ENCODE results near the gene TMEM108.

TMEM108 gene

DNA sequence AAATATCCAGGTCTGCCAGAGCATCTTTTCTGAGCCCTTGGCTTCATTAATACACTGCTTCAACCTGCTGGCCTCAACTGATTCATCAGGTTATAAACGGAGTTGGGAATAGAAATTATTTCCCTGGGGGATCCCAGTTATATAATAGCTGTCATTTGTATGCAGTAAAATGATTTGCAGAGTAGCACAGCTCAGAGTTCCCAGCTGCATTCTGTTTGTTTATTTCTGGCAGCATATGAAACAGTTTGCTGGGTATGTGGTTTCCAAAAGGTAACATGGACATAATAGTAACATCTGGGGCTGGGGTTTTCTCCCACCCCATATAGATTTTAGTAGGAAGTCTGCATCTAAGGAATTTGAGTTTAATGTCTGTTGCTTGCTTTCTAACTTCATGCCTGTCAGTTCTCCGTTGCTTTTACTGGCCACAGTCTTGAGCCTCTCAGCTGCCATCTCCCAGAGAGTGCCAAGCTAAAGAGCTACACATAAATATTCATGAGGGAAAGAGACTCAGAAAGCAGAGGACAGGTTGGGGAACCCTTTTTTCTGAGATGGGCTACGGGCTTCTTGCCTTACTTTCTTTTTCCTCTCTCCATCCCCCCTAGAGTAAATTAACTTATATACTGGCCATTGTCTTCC lies 124.6 kb downstream of the TMEM108 start:
- POLR2A ChIA-PET = no interaction called here
- Histone ChIP-seq H3K36me3 (ENCODE audit: control insufficient read depth in 2 of 2, insufficient read depth in 1 of 2, low read length in 2 of 2) (no peaks in the 10 kb centered on the region), H3K4me3 (ENCODE audit: low read depth, low read length) (no peak overlapping the region), H3K9me3 (ENCODE audit: control insufficient read depth, insufficient read depth, low read depth, low read length) (no peaks in the 10 kb centered on the region), H3K27ac (ENCODE audit: extremely low read depth, low read depth, low read length) (no peak overlapping the region), H3K4me1 (ENCODE audit: control insufficient read depth, insufficient read depth, low read length) (no peaks in the 10 kb centered on the region)
- TF ChIP-seq ZNF221 (tag by site-specific recombination; IDR thresholded peaks at IDR 0.05; ENCODE audit: borderline replicate concordance) = no peak
- TF ChIP-seq ZSCAN16 (tag by site-specific recombination; IDR thresholded peaks at IDR 0.05) = no peak
- TF ChIP-seq ZNF404 (tag by site-specific recombination; IDR thresholded peaks at IDR 0.05) = no peak
- TF ChIP-seq ZNF785 (tag by site-specific recombination; IDR thresholded peaks at IDR 0.05) = no peak
- TF ChIP-seq, protein P1, sequence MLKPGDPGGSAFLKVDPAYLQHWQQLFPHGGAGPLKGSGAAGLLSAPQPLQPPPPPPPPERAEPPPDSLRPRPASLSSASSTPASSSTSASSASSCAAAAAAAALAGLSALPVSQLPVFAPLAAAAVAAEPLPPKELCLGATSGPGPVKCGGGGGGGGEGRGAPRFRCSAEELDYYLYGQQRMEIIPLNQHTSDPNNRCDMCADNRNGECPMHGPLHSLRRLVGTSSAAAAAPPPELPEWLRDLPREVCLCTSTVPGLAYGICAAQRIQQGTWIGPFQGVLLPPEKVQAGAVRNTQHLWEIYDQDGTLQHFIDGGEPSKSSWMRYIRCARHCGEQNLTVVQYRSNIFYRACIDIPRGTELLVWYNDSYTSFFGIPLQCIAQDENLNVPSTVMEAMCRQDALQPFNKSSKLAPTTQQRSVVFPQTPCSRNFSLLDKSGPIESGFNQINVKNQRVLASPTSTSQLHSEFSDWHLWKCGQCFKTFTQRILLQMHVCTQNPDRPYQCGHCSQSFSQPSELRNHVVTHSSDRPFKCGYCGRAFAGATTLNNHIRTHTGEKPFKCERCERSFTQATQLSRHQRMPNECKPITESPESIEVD (tag by site-specific recombination; IDR thresholded peaks at IDR 0.05) = no peak
- no peak for TF ChIP-seq ZNF394 (tag by site-specific recombination; IDR thresholded peaks at IDR 0.05; ENCODE audit: borderline replicate concordance)
- TF ChIP-seq ZNF274 (IDR thresholded peaks at IDR 0.05; ENCODE audit: low read length) = no peak
- no peak for TF ChIP-seq ZNF274 (tag by site-specific recombination; IDR thresholded peaks at IDR 0.05; ENCODE audit: borderline replicate concordance)
- TF ChIP-seq, protein P2, sequence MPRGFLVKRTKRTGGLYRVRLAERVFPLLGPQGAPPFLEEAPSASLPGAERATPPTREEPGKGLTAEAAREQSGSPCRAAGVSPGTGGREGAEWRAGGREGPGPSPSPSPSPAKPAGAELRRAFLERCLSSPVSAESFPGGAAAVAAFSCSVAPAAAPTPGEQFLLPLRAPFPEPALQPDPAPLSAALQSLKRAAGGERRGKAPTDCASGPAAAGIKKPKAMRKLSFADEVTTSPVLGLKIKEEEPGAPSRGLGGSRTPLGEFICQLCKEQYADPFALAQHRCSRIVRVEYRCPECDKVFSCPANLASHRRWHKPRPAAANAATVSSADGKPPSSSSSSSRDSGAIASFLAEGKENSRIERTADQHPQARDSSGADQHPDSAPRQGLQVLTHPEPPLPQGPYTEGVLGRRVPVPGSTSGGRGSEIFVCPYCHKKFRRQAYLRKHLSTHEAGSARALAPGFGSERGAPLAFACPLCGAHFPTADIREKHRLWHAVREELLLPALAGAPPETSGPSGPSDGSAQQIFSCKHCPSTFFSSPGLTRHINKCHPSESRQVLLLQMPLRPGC (tag by site-specific recombination; IDR thresholded peaks at IDR 0.05) = no peak
- TF ChIP-seq ZNF292 (tag by site-specific recombination; IDR thresholded peaks at IDR 0.05; ENCODE audit: borderline replicate concordance, low read depth) = no peak
- TF ChIP-seq KLF8 (tag by site-specific recombination; IDR thresholded peaks at IDR 0.05) = no peak
- TF ChIP-seq ZNF341 (tag by site-specific recombination; IDR thresholded peaks at IDR 0.05; ENCODE audit: low read depth) = no peak
- TF ChIP-seq ZNF223 (tag by site-specific recombination; IDR thresholded peaks at IDR 0.05) = no peak
- TF ChIP-seq, protein P3, sequence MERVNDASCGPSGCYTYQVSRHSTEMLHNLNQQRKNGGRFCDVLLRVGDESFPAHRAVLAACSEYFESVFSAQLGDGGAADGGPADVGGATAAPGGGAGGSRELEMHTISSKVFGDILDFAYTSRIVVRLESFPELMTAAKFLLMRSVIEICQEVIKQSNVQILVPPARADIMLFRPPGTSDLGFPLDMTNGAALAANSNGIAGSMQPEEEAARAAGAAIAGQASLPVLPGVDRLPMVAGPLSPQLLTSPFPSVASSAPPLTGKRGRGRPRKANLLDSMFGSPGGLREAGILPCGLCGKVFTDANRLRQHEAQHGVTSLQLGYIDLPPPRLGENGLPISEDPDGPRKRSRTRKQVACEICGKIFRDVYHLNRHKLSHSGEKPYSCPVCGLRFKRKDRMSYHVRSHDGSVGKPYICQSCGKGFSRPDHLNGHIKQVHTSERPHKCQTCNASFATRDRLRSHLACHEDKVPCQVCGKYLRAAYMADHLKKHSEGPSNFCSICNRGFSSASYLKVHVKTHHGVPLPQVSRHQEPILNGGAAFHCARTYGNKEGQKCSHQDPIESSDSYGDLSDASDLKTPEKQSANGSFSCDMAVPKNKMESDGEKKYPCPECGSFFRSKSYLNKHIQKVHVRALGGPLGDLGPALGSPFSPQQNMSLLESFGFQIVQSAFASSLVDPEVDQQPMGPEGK (tag by site-specific recombination; IDR thresholded peaks at IDR 0.05) = no peak
- TF ChIP-seq, protein P4, sequence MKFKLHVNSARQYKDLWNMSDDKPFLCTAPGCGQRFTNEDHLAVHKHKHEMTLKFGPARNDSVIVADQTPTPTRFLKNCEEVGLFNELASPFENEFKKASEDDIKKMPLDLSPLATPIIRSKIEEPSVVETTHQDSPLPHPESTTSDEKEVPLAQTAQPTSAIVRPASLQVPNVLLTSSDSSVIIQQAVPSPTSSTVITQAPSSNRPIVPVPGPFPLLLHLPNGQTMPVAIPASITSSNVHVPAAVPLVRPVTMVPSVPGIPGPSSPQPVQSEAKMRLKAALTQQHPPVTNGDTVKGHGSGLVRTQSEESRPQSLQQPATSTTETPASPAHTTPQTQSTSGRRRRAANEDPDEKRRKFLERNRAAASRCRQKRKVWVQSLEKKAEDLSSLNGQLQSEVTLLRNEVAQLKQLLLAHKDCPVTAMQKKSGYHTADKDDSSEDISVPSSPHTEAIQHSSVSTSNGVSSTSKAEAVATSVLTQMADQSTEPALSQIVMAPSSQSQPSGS (tag by site-specific recombination; IDR thresholded peaks at IDR 0.05; ENCODE audit: low read depth) = no peak
- no peak for TF ChIP-seq ZNF16 (tag by site-specific recombination; IDR thresholded peaks at IDR 0.05; ENCODE audit: low read depth)
- TF ChIP-seq ZNF530 (tag by site-specific recombination; IDR thresholded peaks at IDR 0.05; ENCODE audit: low read depth) = no peak
- CTCF ChIA-PET = no interaction called here

DNA sequence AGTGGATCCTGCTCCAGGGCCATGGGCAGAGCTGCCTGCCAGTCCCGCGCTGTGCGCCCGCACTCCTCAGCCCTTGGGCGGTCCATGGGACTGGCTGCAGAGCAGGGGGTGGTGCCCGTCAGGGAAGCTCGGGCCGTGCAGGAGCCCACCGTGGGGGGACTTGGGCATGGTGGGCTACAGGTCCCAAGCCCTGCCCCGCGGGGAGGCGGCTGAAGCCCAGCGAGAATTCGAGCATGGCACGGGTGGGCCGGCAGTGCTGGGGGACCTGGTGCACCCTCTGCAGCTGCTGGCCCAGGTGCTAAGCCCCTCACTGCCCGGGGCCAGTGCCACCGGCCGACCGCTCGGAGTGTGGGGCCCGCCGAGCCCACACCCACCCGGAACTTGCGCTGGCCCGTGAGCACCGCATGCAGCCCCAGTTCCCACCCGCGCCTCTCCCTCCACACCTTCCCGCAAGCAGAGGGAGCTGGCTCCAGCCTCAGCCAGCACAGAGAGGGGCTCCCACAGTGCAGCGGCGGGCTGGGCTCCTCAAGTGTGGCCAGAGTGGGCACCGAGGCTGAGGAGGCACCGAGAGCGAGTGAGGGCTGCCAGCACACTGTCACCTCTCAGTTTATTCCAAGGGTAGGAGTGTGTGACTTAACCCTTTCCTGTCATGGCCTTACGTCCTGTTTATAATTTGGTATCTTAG lies 129.3 kb downstream of the TMEM108 start:
- Histone ChIP-seq H3K27ac (ENCODE audit: extremely low read depth, low read depth, low read length) (no peak overlapping the region), H3K4me3 (ENCODE audit: low read depth, low read length) (no peak overlapping the region), H3K9me3 (ENCODE audit: control insufficient read depth, insufficient read depth, low read depth, low read length) (no peaks in the 10 kb centered on the region), H3K36me3 (ENCODE audit: control insufficient read depth in 2 of 2, insufficient read depth in 1 of 2, low read length in 2 of 2) (no peaks in the 10 kb centered on the region), H3K4me1 (ENCODE audit: control insufficient read depth, insufficient read depth, low read length) (no peaks in the 10 kb centered on the region)
- TF ChIP-seq ZNF404 (tag by site-specific recombination; IDR thresholded peaks at IDR 0.05) = no peak
- TF ChIP-seq MYNN (tag by site-specific recombination; IDR thresholded peaks at IDR 0.05; ENCODE audit: borderline replicate concordance) = no peak
- ChIA-PET POLR2A (no interaction called here), CTCF (interaction anchor here (0.6 kb wide), 1 partner anchor 24 kb away, joined by 3 read pairs; no protein-coding TSS in a partner anchor)

Data from HEK293 (cell line).